Loucy (cell line): ENCODE measurements around the gene ENTPD7.
A peak's percentile ranks its signal among the peaks of the same experiment; 100 is the strongest.

Source experiments
- H2AFZ ChIP-seq: fragments of 200-600 bp; sonication (generic); 2 replicates; pipeline ENCODE4 v1.6.0; 2016; ENCODE audit warnings: antibody characterized with exemption, mild to moderate bottlenecking, low read length, moderate library complexity
- H3F3A ChIP-seq: fragments of 200-600 bp; 2 replicates; pipeline ENCODE4 v1.6.0; 2016; ENCODE audit warnings: antibody characterized with exemption, low read depth, mild to moderate bottlenecking
- H3K27me3 ChIP-seq: fragments of 200-600 bp; sonication (generic); 2 replicates; pipeline ENCODE4 v1.6.1; 2014; ENCODE audit warnings: low read length, mild to moderate bottlenecking; ENCODE audit not compliant: insufficient read depth, poor library complexity, severe bottlenecking
- H3K36me3 ChIP-seq: fragments of 200-600 bp; sonication (generic); 2 replicates; pipeline ENCODE4 v1.6.1; 2016; ENCODE audit warnings: low read length; ENCODE audit not compliant: insufficient read depth
- H3K4me1 ChIP-seq: fragments of 200-600 bp; sonication (generic); 2 replicates; pipeline ENCODE4 v1.5.1; 2014; ENCODE audit warnings: low read length, mild to moderate bottlenecking; ENCODE audit not compliant: insufficient read depth, poor library complexity, severe bottlenecking
- H3K4me2 ChIP-seq: fragments of 200-600 bp; sonication (generic); 2 replicates; pipeline ENCODE4 v1.6.0; 2014; ENCODE audit warnings: antibody characterized with exemption, low read length, low read depth, mild to moderate bottlenecking; ENCODE audit not compliant: poor library complexity, severe bottlenecking
- H3K4me3 ChIP-seq: fragments of 200-600 bp; sonication (generic); 2 replicates; pipeline ENCODE4 v1.5.1; 2014; ENCODE audit warnings: low read length, mild to moderate bottlenecking, mixed read lengths; ENCODE audit not compliant: poor library complexity, severe bottlenecking
- H3K79me2 ChIP-seq: fragments of 200-600 bp; sonication (generic); 2 replicates; pipeline ENCODE4 v1.6.1; 2014; ENCODE audit warnings: low read length; ENCODE audit not compliant: insufficient read depth
- H3K9ac ChIP-seq: fragments of 200-600 bp; sonication (generic); 2 replicates; pipeline ENCODE4 v1.6.0; 2014; ENCODE audit warnings: mild to moderate bottlenecking, low read depth, low read length, moderate library complexity; ENCODE audit not compliant: poor library complexity, severe bottlenecking
- H3K9me2 ChIP-seq: fragments of 200-600 bp; sonication (generic); replicated peaks from 2 replicates; pipeline ENCODE4 v1.6.1; 2016; ENCODE audit warnings: low read depth, low read length, mixed read lengths
- H3K9me3 ChIP-seq: fragments of 200-600 bp; sonication (generic); 2 replicates; pipeline ENCODE4 v1.6.1; 2014; ENCODE audit warnings: mild to moderate bottlenecking, antibody characterized with exemption, low read length, low read depth; ENCODE audit not compliant: insufficient read depth
- H4K20me1 ChIP-seq: fragments of 200-600 bp; sonication (generic); 2 replicates; pipeline ENCODE4 v1.6.0; 2014; ENCODE audit warnings: antibody characterized with exemption, low read length, mild to moderate bottlenecking; ENCODE audit not compliant: insufficient read depth, poor library complexity, severe bottlenecking
- EZH2phosphoT487 ChIP-seq: fragments of 200-600 bp; IDR thresholded peaks from 2 replicates; pipeline ENCODE4 v1.6.1; 2018; ENCODE audit warnings: antibody characterized with exemption, mild to moderate bottlenecking, moderate library complexity, borderline replicate concordance
- TF ChIP-seq, protein P1 (sequence below): fragments of 200-600 bp; sonication (generic); conservative IDR thresholded peaks from 2 replicates; pipeline ENCODE4 v1.5.1; 2014; ENCODE audit warnings: mild to moderate bottlenecking, antibody characterized with exemption, low read length

ENTPD7 gene

DNA sequence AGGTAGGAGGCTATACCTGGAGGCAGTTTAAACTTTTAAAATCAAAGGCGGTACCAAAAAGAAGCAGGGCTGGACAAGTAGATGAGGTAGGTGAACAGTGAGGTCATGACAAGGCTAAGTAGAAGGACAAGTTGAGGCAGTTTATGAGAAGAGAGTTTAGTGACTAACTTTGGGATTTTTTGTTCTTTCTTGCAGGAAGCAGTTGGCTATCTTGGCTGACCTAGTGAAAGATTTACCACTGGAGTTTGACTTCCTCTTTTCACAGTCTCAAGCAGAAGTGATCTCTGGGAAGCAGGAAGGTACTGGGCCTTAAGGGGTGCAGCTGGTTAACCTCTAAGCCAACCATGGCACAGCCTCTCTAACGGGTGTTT is 26.3 kb downstream of the ENTPD7 start:
- Histone ChIP-seq H4K20me1 (no peaks in the 10 kb centered on the region), H3K36me3 (0 out of 2 replicates have a peak, but pooled peaks cover 2% of the 10 kb centered on the region), H3K4me1 (peaks cover 14% of the 10 kb centered on the region), H3K79me2 (no peaks in the 10 kb centered on the region), H3K27me3 (no peaks in the 10 kb centered on the region), H2AFZ (peak overlapping the region; percentile 45), H3K9me2 (no peaks in the 10 kb centered on the region), H3K4me3 (no peak overlapping the region), H3F3A (no peaks in the 10 kb centered on the region), H3K9ac (peak overlapping the region; percentile 9), H3K9me3 (no peaks in the 10 kb centered on the region), H3K4me2 (peak overlapping the region; percentile 33)
- TF ChIP-seq, protein P1, sequence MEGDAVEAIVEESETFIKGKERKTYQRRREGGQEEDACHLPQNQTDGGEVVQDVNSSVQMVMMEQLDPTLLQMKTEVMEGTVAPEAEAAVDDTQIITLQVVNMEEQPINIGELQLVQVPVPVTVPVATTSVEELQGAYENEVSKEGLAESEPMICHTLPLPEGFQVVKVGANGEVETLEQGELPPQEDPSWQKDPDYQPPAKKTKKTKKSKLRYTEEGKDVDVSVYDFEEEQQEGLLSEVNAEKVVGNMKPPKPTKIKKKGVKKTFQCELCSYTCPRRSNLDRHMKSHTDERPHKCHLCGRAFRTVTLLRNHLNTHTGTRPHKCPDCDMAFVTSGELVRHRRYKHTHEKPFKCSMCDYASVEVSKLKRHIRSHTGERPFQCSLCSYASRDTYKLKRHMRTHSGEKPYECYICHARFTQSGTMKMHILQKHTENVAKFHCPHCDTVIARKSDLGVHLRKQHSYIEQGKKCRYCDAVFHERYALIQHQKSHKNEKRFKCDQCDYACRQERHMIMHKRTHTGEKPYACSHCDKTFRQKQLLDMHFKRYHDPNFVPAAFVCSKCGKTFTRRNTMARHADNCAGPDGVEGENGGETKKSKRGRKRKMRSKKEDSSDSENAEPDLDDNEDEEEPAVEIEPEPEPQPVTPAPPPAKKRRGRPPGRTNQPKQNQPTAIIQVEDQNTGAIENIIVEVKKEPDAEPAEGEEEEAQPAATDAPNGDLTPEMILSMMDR = no peak
- no peak for TF ChIP-seq EZH2phosphoT487

DNA sequence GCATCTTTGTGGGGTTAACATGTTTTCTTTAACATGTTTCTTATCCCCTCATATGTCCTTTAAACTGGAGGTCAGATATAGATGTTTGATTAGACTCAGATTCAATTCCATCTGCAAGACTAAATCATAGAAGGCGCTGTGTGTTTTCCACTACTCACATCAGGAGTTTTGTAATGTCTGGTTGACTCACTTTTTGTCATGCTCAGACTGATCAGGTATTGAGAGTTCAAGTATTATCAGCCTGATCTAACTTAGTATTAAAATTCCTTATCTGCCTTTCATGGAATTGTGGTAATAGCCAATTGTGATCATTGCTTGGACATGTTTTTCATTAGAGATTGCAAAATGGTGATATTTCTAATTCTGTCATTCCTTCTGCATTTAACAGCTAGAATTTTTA is 30.2 kb downstream of the ENTPD7 start:
- no peak for TF ChIP-seq EZH2phosphoT487
- TF ChIP-seq, protein P1 = no peak

DNA sequence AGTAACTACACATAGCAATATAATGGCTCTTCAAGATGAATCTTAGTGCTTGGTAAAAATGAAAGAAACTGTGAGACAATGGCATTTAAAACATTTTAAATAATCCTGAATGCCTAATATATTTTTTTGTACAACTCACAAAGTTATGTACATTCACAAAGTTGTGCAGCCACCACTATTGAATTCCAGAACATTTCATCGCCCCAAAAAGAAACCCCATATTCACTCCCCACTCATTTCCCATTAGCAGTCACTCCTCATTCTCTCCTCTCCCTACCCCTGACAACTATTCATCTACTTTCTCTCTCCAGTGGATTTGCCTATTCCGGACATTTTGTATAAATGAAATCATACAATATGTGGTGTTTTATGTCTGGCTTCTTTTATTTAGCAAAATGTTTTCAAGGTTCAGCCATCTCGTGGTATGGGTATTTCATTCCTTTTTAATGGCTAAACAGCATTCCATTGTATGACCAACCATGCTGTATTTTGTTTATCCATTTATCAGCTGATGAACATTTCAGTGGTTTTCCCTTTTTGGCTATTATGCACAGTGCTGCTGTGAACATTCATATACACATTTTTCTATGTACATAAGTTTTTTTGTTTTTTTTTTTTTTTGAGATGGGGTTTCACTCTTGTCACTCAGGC is 34.7 kb downstream of the ENTPD7 start:
- Histone ChIP-seq H3K4me3 (no peak overlapping the region), H3K4me1 (no peaks in the 10 kb centered on the region), H3F3A (no peaks in the 10 kb centered on the region), H3K79me2 (no peaks in the 10 kb centered on the region), H3K9me2 (no peaks in the 10 kb centered on the region), H3K9me3 (no peaks in the 10 kb centered on the region), H4K20me1 (no peaks in the 10 kb centered on the region), H3K27me3 (no peaks in the 10 kb centered on the region), H3K36me3 (peaks cover 39% of the 10 kb centered on the region; the same call in 1 of the 2 replicates), H3K4me2 (no peak overlapping the region), H2AFZ (no peak overlapping the region), H3K9ac (no peak overlapping the region)
- TF ChIP-seq EZH2phosphoT487 = no peak
- TF ChIP-seq, protein P1 = no peak

More for the DNA sequence above, 30.2 kb downstream of the ENTPD7 start:
- H3K4me2 ChIP-seq = no peak overlapping the region
- H3K9me2 ChIP-seq = no peaks in the 10 kb centered on the region
- no peaks in the 10 kb centered on the region for H4K20me1 ChIP-seq
- H3K4me1 ChIP-seq = peaks cover 14% of the 10 kb centered on the region
- H3K27me3 ChIP-seq = no peaks in the 10 kb centered on the region
- H3F3A ChIP-seq = no peaks in the 10 kb centered on the region
- no peaks in the 10 kb centered on the region for H3K9me3 ChIP-seq
- no peaks in the 10 kb centered on the region for H3K79me2 ChIP-seq
- no peak overlapping the region for H3K4me3 ChIP-seq
- no peak overlapping the region for H2AFZ ChIP-seq
- peaks cover 15% of the 10 kb centered on the region; the same call in 1 of the 2 replicates for H3K36me3 ChIP-seq
- no peak overlapping the region for H3K9ac ChIP-seq
